Measurements from ENCODE around the gene LRBA. TPM values are rescaled to one million over a fixed set of nuclear protein-coding genes. Genes with fewer than 3 reads are reported as not detected.

Gene LRBA
- total RNA-seq, 4 donors from 2014 or later = 13.3 to 21.2 (median 20.1) TPM

GRCh38 chr4:150447356-150447755 lies 567.7 kb downstream of the LRBA start:
- H3K27me3 ChIP-seq = no peaks in the 10 kb centered on the region
- H3K27ac ChIP-seq (replicated peaks in 1 of 4) = no peak overlapping the region
- no peak for DNase-seq (ENCODE audit: extremely low spot score)
- no peak overlapping the region for H3K4me3 ChIP-seq
- no peaks in the 10 kb centered on the region for H3K4me1 ChIP-seq
- no peak for TF ChIP-seq POLR2A (IDR thresholded peaks at IDR 0.05; ENCODE audit: low read depth)
- TF ChIP-seq, protein P1, sequence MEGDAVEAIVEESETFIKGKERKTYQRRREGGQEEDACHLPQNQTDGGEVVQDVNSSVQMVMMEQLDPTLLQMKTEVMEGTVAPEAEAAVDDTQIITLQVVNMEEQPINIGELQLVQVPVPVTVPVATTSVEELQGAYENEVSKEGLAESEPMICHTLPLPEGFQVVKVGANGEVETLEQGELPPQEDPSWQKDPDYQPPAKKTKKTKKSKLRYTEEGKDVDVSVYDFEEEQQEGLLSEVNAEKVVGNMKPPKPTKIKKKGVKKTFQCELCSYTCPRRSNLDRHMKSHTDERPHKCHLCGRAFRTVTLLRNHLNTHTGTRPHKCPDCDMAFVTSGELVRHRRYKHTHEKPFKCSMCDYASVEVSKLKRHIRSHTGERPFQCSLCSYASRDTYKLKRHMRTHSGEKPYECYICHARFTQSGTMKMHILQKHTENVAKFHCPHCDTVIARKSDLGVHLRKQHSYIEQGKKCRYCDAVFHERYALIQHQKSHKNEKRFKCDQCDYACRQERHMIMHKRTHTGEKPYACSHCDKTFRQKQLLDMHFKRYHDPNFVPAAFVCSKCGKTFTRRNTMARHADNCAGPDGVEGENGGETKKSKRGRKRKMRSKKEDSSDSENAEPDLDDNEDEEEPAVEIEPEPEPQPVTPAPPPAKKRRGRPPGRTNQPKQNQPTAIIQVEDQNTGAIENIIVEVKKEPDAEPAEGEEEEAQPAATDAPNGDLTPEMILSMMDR (IDR thresholded peaks at IDR 0.05) = no peak
- no peak for TF ChIP-seq EP300 (IDR thresholded peaks at IDR 0.05)
- no peak for TF ChIP-seq POLR2AphosphoS5 (IDR thresholded peaks at IDR 0.05)
- no peaks in the 10 kb centered on the region for H3K36me3 ChIP-seq
- WGBS = 89% methylated on average over 1 of the region's 1 CpG
- intact Hi-C loops (cut with DNase I) = no loop called here
- H3K9me3 ChIP-seq = no peaks in the 10 kb centered on the region

- Histone ChIP-seq H3K4me3 (no peak overlapping the region), H3K9me3 (no peaks in the 10 kb centered on the region), H3K4me1 (no peaks in the 10 kb centered on the region), H3K36me3 (peaks cover 0 to 7% (median 0%) of the 10 kb centered on the region in 4 donors), H3K27ac (replicated peaks in 1 of 4) (no peak overlapping the region), H3K27me3 (no peaks in the 10 kb centered on the region)
- DNase-seq (ENCODE audit: extremely low spot score) = no peak
- intact Hi-C loops (cut with DNase I) = no loop called here
- TF ChIP-seq POLR2AphosphoS5 (IDR thresholded peaks at IDR 0.05) (no peak), EP300 (IDR thresholded peaks at IDR 0.05) (no peak), POLR2A (IDR thresholded peaks at IDR 0.05; ENCODE audit: low read depth) (no peak)
- TF ChIP-seq, protein P1 (IDR thresholded peaks at IDR 0.05) = no peak
- 93% methylated on average over 3 of the region's 3 CpGs for WGBS
These were observed 575.6 kb downstream of the LRBA start for GRCh38 chr4:150439451-150439933.

GRCh38 chr4:150436598-150437370 lies 578.3 kb downstream of the LRBA start:
- Histone ChIP-seq H3K27ac (replicated peaks in 1 of 4) (no peak overlapping the region), H3K4me3 (no peak overlapping the region), H3K9me3 (no peaks in the 10 kb centered on the region), H3K36me3 (peaks cover 0 to 10% (median 0%) of the 10 kb centered on the region in 4 donors), H3K27me3 (no peaks in the 10 kb centered on the region), H3K4me1 (no peaks in the 10 kb centered on the region)
- no peak for DNase-seq (ENCODE audit: extremely low spot score)
- WGBS = 100% methylated on average over 2 of the region's 2 CpGs
- intact Hi-C loops (cut with DNase I) = no loop called here
- TF ChIP-seq, protein P1 (IDR thresholded peaks at IDR 0.05) = no peak

DNA sequence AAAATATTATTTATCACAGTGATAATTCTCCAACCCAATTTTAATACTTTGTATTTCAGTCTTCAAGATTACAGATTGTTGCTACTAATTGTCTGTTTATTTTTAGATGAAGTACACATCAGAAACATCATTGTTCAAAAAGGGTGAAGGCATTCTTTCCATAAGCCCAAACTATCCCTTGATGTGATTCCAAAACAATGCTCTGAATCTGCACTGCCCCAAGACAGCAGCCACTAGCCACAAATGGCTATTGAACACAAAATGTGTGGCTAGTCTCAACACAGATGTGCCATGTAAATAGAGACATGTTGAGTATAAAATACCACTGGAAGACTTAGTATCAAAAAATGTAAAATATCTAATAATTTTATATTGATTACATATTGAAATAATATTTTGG lies 583.9 kb downstream of the LRBA start:
- Histone ChIP-seq H3K9me3 (no peaks in the 10 kb centered on the region), H3K36me3 (peaks cover 0 to 10% (median 0%) of the 10 kb centered on the region in 4 donors), H3K27me3 (no peaks in the 10 kb centered on the region), H3K4me1 (no peaks in the 10 kb centered on the region), H3K27ac (replicated peaks in 1 of 4) (no peak overlapping the region), H3K4me3 (no peak overlapping the region)
- intact Hi-C loops (cut with DNase I) = no loop called here
- TF ChIP-seq, protein P1 (IDR thresholded peaks at IDR 0.05) = no peak
- TF ChIP-seq EP300 (IDR thresholded peaks at IDR 0.05) = no peak
- no peak for TF ChIP-seq POLR2AphosphoS5 (IDR thresholded peaks at IDR 0.05)
- no peak for TF ChIP-seq POLR2A (IDR thresholded peaks at IDR 0.05; ENCODE audit: low read depth)
- DNase-seq (ENCODE audit: extremely low spot score) = no peak

- H3K36me3 ChIP-seq = no peaks in the 10 kb centered on the region
- no peaks in the 10 kb centered on the region for H3K27me3 ChIP-seq
- no peak overlapping the region for H3K27ac ChIP-seq (replicated peaks in 1 of 4)
- no peaks in the 10 kb centered on the region for H3K4me1 ChIP-seq
- no peak overlapping the region for H3K4me3 ChIP-seq
- TF ChIP-seq, protein P1 (IDR thresholded peaks at IDR 0.05) = no peak
- TF ChIP-seq EP300 (IDR thresholded peaks at IDR 0.05) (no peak), POLR2AphosphoS5 (IDR thresholded peaks at IDR 0.05) (no peak), POLR2A (IDR thresholded peaks at IDR 0.05; ENCODE audit: low read depth) (no peak)
- no peak for DNase-seq (ENCODE audit: extremely low spot score)
- intact Hi-C loops (cut with DNase I) = no loop called here
- WGBS = 37% methylated on average over 1 of the region's 1 CpG
- no peaks in the 10 kb centered on the region for H3K9me3 ChIP-seq
These were observed 589.9 kb downstream of the LRBA start for GRCh38 chr4:150425161-150425560.
